ENCODE data around the gene LUZP1.

LUZP1 gene

GRCh38 chr1:23097316-23097715 is 71.3 kb downstream of the LUZP1 start:
- Histone ChIP-seq H3K36me3 (ENCODE audit: control insufficient read depth, insufficient read depth, low read length, severe bottlenecking) (peaks cover 23% of the 10 kb centered on the region), H3K4me1 (ENCODE audit: control insufficient read depth, insufficient read depth, low read length) (peaks cover 51% of the 10 kb centered on the region), H3K4me3 (ENCODE audit: low read length) (no peak overlapping the region), H3K9ac (ENCODE audit: low read length) (no peak overlapping the region), H3K27me3 (replicated peaks; ENCODE audit: control insufficient read depth, insufficient read depth, low read length) (no peaks in the 10 kb centered on the region), H3K9me3 (ENCODE audit: control insufficient read depth, low read length) (no peaks in the 10 kb centered on the region)
- DNase-seq (ENCODE audit: low read depth), result peak; percentile 27

- no peak for DNase-seq (ENCODE audit: low read depth)
- H3K27me3 ChIP-seq (replicated peaks; ENCODE audit: control insufficient read depth, insufficient read depth, low read length), result no peaks in the 10 kb centered on the region
- no peak overlapping the region for H3K4me3 ChIP-seq (ENCODE audit: low read length)
- H3K4me1 ChIP-seq (ENCODE audit: control insufficient read depth, insufficient read depth, low read length), result peaks cover 9% of the 10 kb centered on the region
- H3K9me3 ChIP-seq (ENCODE audit: control insufficient read depth, low read length), result no peaks in the 10 kb centered on the region
- H3K36me3 ChIP-seq (ENCODE audit: control insufficient read depth, insufficient read depth, low read length, severe bottlenecking), result peaks cover 67% of the 10 kb centered on the region
- H3K9ac ChIP-seq (ENCODE audit: low read length), result no peak overlapping the region
Measured at GRCh38 chr1:23092447-23092846, 76.2 kb downstream of the LUZP1 start.

GRCh38 chr1:23091545-23091944 is 77.1 kb downstream of the LUZP1 start:
- Histone ChIP-seq H3K9me3 (ENCODE audit: control insufficient read depth, low read length) (no peaks in the 10 kb centered on the region), H3K36me3 (ENCODE audit: control insufficient read depth, insufficient read depth, low read length, severe bottlenecking) (peaks cover 76% of the 10 kb centered on the region), H3K9ac (ENCODE audit: low read length) (no peak overlapping the region), H3K27me3 (replicated peaks; ENCODE audit: control insufficient read depth, insufficient read depth, low read length) (no peaks in the 10 kb centered on the region), H3K4me1 (ENCODE audit: control insufficient read depth, insufficient read depth, low read length) (peaks cover 9% of the 10 kb centered on the region), H3K4me3 (ENCODE audit: low read length) (no peak overlapping the region)
- DNase-seq (ENCODE audit: low read depth), result no peak

GRCh38 chr1:23090056-23090455 is 78.6 kb downstream of the LUZP1 start:
- peaks cover 89% of the 10 kb centered on the region for H3K36me3 ChIP-seq (ENCODE audit: control insufficient read depth, insufficient read depth, low read length, severe bottlenecking)
- H3K9me3 ChIP-seq (ENCODE audit: control insufficient read depth, low read length), result no peaks in the 10 kb centered on the region
- DNase-seq (ENCODE audit: low read depth), result no peak
- H3K9ac ChIP-seq (ENCODE audit: low read length), result no peak overlapping the region
- no peaks in the 10 kb centered on the region for H3K27me3 ChIP-seq (replicated peaks; ENCODE audit: control insufficient read depth, insufficient read depth, low read length)
- H3K4me1 ChIP-seq (ENCODE audit: control insufficient read depth, insufficient read depth, low read length), result peaks cover 9% of the 10 kb centered on the region
- H3K4me3 ChIP-seq (ENCODE audit: low read length), result no peak overlapping the region

GRCh38 chr1:23088027-23088426 is 80.6 kb downstream of the LUZP1 start:
- peaks cover 20% of the 10 kb centered on the region for H3K4me1 ChIP-seq (ENCODE audit: control insufficient read depth, insufficient read depth, low read length)
- no peak for DNase-seq (ENCODE audit: low read depth)
- H3K27me3 ChIP-seq (replicated peaks; ENCODE audit: control insufficient read depth, insufficient read depth, low read length), result no peaks in the 10 kb centered on the region
- H3K36me3 ChIP-seq (ENCODE audit: control insufficient read depth, insufficient read depth, low read length, severe bottlenecking), result peaks cover 92% of the 10 kb centered on the region
- no peak overlapping the region for H3K4me3 ChIP-seq (ENCODE audit: low read length)
- no peaks in the 10 kb centered on the region for H3K9me3 ChIP-seq (ENCODE audit: control insufficient read depth, low read length)
- no peak overlapping the region for H3K9ac ChIP-seq (ENCODE audit: low read length)

- Histone ChIP-seq H3K4me1 (ENCODE audit: control insufficient read depth, insufficient read depth, low read length) (peaks cover 12% of the 10 kb centered on the region), H3K9ac (ENCODE audit: low read length) (no peak overlapping the region), H3K4me3 (ENCODE audit: low read length) (no peak overlapping the region), H3K27me3 (replicated peaks; ENCODE audit: control insufficient read depth, insufficient read depth, low read length) (no peaks in the 10 kb centered on the region), H3K9me3 (ENCODE audit: control insufficient read depth, low read length) (no peaks in the 10 kb centered on the region), H3K36me3 (ENCODE audit: control insufficient read depth, insufficient read depth, low read length, severe bottlenecking) (peaks cover 92% of the 10 kb centered on the region)
- no peak for DNase-seq (ENCODE audit: low read depth)
Measured at GRCh38 chr1:23085696-23086095, 83.0 kb downstream of the LUZP1 start.

- Histone ChIP-seq H3K4me1 (ENCODE audit: control insufficient read depth, insufficient read depth, low read length) (peaks cover 12% of the 10 kb centered on the region), H3K4me3 (ENCODE audit: low read length) (no peak overlapping the region), H3K36me3 (ENCODE audit: control insufficient read depth, insufficient read depth, low read length, severe bottlenecking) (peaks cover 93% of the 10 kb centered on the region), H3K27me3 (replicated peaks; ENCODE audit: control insufficient read depth, insufficient read depth, low read length) (no peaks in the 10 kb centered on the region), H3K9ac (ENCODE audit: low read length) (no peak overlapping the region), H3K9me3 (ENCODE audit: control insufficient read depth, low read length) (no peaks in the 10 kb centered on the region)
- DNase-seq (ENCODE audit: low read depth), result no peak
Measured at GRCh38 chr1:23084880-23085279, 83.8 kb downstream of the LUZP1 start.

GRCh38 chr1:23083714-23084480 is 84.8 kb downstream of the LUZP1 start:
- peak; percentile 20 for DNase-seq (ENCODE audit: low read depth)
- H3K4me3 ChIP-seq (ENCODE audit: low read length), result no peak overlapping the region
- peaks cover 12% of the 10 kb centered on the region for H3K4me1 ChIP-seq (ENCODE audit: control insufficient read depth, insufficient read depth, low read length)
- H3K9ac ChIP-seq (ENCODE audit: low read length), result no peak overlapping the region
- peaks cover 97% of the 10 kb centered on the region for H3K36me3 ChIP-seq (ENCODE audit: control insufficient read depth, insufficient read depth, low read length, severe bottlenecking)
- no peaks in the 10 kb centered on the region for H3K9me3 ChIP-seq (ENCODE audit: control insufficient read depth, low read length)
- H3K27me3 ChIP-seq (replicated peaks; ENCODE audit: control insufficient read depth, insufficient read depth, low read length), result no peaks in the 10 kb centered on the region

- no peaks in the 10 kb centered on the region for H3K9me3 ChIP-seq (ENCODE audit: control insufficient read depth, low read length)
- H3K4me1 ChIP-seq (ENCODE audit: control insufficient read depth, insufficient read depth, low read length), result peaks cover 12% of the 10 kb centered on the region
- H3K4me3 ChIP-seq (ENCODE audit: low read length), result no peak overlapping the region
- H3K9ac ChIP-seq (ENCODE audit: low read length), result no peak overlapping the region
- peaks cover 93% of the 10 kb centered on the region for H3K36me3 ChIP-seq (ENCODE audit: control insufficient read depth, insufficient read depth, low read length, severe bottlenecking)
- DNase-seq (ENCODE audit: low read depth), result no peak
- H3K27me3 ChIP-seq (replicated peaks; ENCODE audit: control insufficient read depth, insufficient read depth, low read length), result no peaks in the 10 kb centered on the region
Measured at GRCh38 chr1:23081376-23081775, 87.3 kb downstream of the LUZP1 start.

- H3K9me3 ChIP-seq (ENCODE audit: control insufficient read depth, low read length), result no peaks in the 10 kb centered on the region
- H3K4me3 ChIP-seq (ENCODE audit: low read length), result no peak overlapping the region
- peaks cover 88% of the 10 kb centered on the region for H3K36me3 ChIP-seq (ENCODE audit: control insufficient read depth, insufficient read depth, low read length, severe bottlenecking)
- peaks cover 12% of the 10 kb centered on the region for H3K4me1 ChIP-seq (ENCODE audit: control insufficient read depth, insufficient read depth, low read length)
- H3K9ac ChIP-seq (ENCODE audit: low read length), result no peak overlapping the region
- no peak for DNase-seq (ENCODE audit: low read depth)
- H3K27me3 ChIP-seq (replicated peaks; ENCODE audit: control insufficient read depth, insufficient read depth, low read length), result no peaks in the 10 kb centered on the region
Measured at GRCh38 chr1:23080885-23081284, 87.8 kb downstream of the LUZP1 start.

GRCh38 chr1:23079025-23079424 is 89.6 kb downstream of the LUZP1 start:
- no peak overlapping the region for H3K4me3 ChIP-seq (ENCODE audit: low read length)
- H3K36me3 ChIP-seq (ENCODE audit: control insufficient read depth, insufficient read depth, low read length, severe bottlenecking), result peaks cover 71% of the 10 kb centered on the region
- H3K9ac ChIP-seq (ENCODE audit: low read length), result no peak overlapping the region
- H3K9me3 ChIP-seq (ENCODE audit: control insufficient read depth, low read length), result no peaks in the 10 kb centered on the region
- no peak for DNase-seq (ENCODE audit: low read depth)
- no peaks in the 10 kb centered on the region for H3K27me3 ChIP-seq (replicated peaks; ENCODE audit: control insufficient read depth, insufficient read depth, low read length)
- H3K4me1 ChIP-seq (ENCODE audit: control insufficient read depth, insufficient read depth, low read length), result peaks cover 8% of the 10 kb centered on the region

- Histone ChIP-seq H3K9ac (ENCODE audit: low read length) (no peak overlapping the region), H3K4me1 (ENCODE audit: control insufficient read depth, insufficient read depth, low read length) (no peaks in the 10 kb centered on the region), H3K27me3 (replicated peaks; ENCODE audit: control insufficient read depth, insufficient read depth, low read length) (no peaks in the 10 kb centered on the region), H3K9me3 (ENCODE audit: control insufficient read depth, low read length) (no peaks in the 10 kb centered on the region), H3K36me3 (ENCODE audit: control insufficient read depth, insufficient read depth, low read length, severe bottlenecking) (peaks cover 68% of the 10 kb centered on the region), H3K4me3 (ENCODE audit: low read length) (no peak overlapping the region)
- DNase-seq (ENCODE audit: low read depth), result no peak
Measured at GRCh38 chr1:23074012-23074411, 94.6 kb downstream of the LUZP1 start.
